GM23248 (cell line): ENCODE results near the gene CRISPLD2.

Experiments
- EZH2 ChIP-seq: fragments of 200-600 bp; sonication (generic); IDR thresholded peaks from 2 replicates; pipeline ENCODE4 v1.6.1; 2018; ENCODE audit warnings: antibody characterized with exemption, mild to moderate bottlenecking; ENCODE audit not compliant: insufficient read depth, poor library complexity, severe bottlenecking
- EZH2phosphoT487 ChIP-seq: fragments of 200-600 bp; sonication (generic); IDR thresholded peaks from 2 replicates; pipeline ENCODE4 v1.6.1; 2018; ENCODE audit warnings: antibody characterized with exemption, moderate library complexity, mild to moderate bottlenecking, low read depth; ENCODE audit not compliant: insufficient read depth

DNA sequence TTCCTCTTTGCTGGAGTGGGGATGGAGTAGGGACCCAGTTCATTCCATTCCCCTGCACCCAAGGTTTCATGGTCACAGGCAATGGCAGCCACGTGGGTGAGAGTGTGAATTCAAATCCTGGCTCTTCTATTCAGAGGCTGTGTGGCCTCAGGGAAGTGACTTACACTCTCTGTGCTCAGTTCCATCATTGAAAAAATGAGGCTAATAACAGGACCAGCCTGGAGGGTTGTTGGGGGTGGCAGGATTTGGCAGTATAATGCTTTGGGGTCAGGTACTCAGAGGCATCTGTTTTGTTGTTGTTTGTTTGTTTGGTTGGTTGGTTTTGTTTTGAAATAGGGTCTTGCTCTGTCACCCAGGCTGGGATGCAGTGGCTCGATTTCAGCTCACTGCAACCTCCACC is 2.2 kb upstream of the CRISPLD2 start:
- no peak for TF ChIP-seq EZH2
- TF ChIP-seq EZH2phosphoT487: no peak
